ENCODE measurements around the gene CEP131.

CEP131 gene

GRCh38 chr17:81203136-81203535 is 19.6 kb downstream of the CEP131 start:
- no peak overlapping the region for H3K23ac ChIP-seq (ENCODE audit: low read length in 2 of 2)
- peaks cover 2% of the 10 kb centered on the region for H3K79me1 ChIP-seq (replicated peaks; ENCODE audit: low read length, poor library complexity, severe bottlenecking)
- H2AK5ac ChIP-seq (ENCODE audit: low read length, severe bottlenecking): no peak overlapping the region
- H3K27ac ChIP-seq (ENCODE audit: low read length, poor library complexity, severe bottlenecking): no peak overlapping the region
- H3K9me3 ChIP-seq (ENCODE audit: control insufficient read depth, low read length): no peaks in the 10 kb centered on the region
- no peak overlapping the region for H2BK120ac ChIP-seq (ENCODE audit: low read depth, low read length)
- H2BK15ac ChIP-seq (ENCODE audit: low read depth, poor library complexity, severe bottlenecking): no peak overlapping the region
- no peak overlapping the region for H2BK12ac ChIP-seq (ENCODE audit: low read length in 2 of 2)
- H3K18ac ChIP-seq (ENCODE audit: low read depth in 1 of 2, low read length in 2 of 2): no peak overlapping the region
- H3K4me2 ChIP-seq (ENCODE audit: low read length, poor library complexity, severe bottlenecking): no peak overlapping the region
- H3K14ac ChIP-seq (ENCODE audit: low read length in 2 of 2): no peak overlapping the region
- H2BK5ac ChIP-seq (ENCODE audit: low read depth, low read length, poor library complexity, severe bottlenecking): no peak overlapping the region
- over 99% methylated on average over 20 of the region's 20 CpGs for WGBS
- no peak overlapping the region for H3K4me3 ChIP-seq (ENCODE audit: insufficient read depth in 1 of 2, low read depth in 1 of 2, low read length in 2 of 2)
- no peak overlapping the region for H3K4ac ChIP-seq (ENCODE audit: low read depth in 1 of 2, low read length in 2 of 2)
- H3K36me3 ChIP-seq (ENCODE audit: control insufficient read depth in 1 of 2, insufficient read depth in 2 of 2, low read depth in 1 of 2, low read length in 2 of 2): peaks cover 0 to 66% of the 10 kb centered on the region in 2 experiments
- no peak overlapping the region for H2AFZ ChIP-seq (ENCODE audit: low read depth, low read length)
- DNase-seq: no peak
- no peak overlapping the region for H4K8ac ChIP-seq (ENCODE audit: low read length)
- H3K27me3 ChIP-seq (ENCODE audit: control insufficient read depth in 1 of 2, insufficient read depth in 1 of 2, low read length in 2 of 2): no peaks in the 10 kb centered on the region
- peaks cover 6% of the 10 kb centered on the region for H3K4me1 ChIP-seq (ENCODE audit: control insufficient read depth, insufficient read depth, low read depth, low read length)
- H4K91ac ChIP-seq (ENCODE audit: low read length): no peak overlapping the region
- H3K9ac ChIP-seq (ENCODE audit: low read length): no peak overlapping the region

GRCh38 chr17:81202318-81202717 is 20.4 kb downstream of the CEP131 start:
- H3K27me3 ChIP-seq (ENCODE audit: control insufficient read depth in 1 of 2, insufficient read depth in 1 of 2, low read length in 2 of 2): no peaks in the 10 kb centered on the region
- no peak overlapping the region for H4K91ac ChIP-seq (ENCODE audit: low read length)
- no peak for DNase-seq
- no peak overlapping the region for H2AK5ac ChIP-seq (ENCODE audit: low read length, severe bottlenecking)
- no peak overlapping the region for H3K9ac ChIP-seq (ENCODE audit: low read length)
- no peak overlapping the region for H3K4me3 ChIP-seq (ENCODE audit: insufficient read depth in 1 of 2, low read depth in 1 of 2, low read length in 2 of 2)
- no peaks in the 10 kb centered on the region for H3K9me3 ChIP-seq (ENCODE audit: control insufficient read depth, low read length)
- H3K4me1 ChIP-seq (ENCODE audit: control insufficient read depth, insufficient read depth, low read depth, low read length): peaks cover 3% of the 10 kb centered on the region
- H3K14ac ChIP-seq (ENCODE audit: low read length in 2 of 2): no peak overlapping the region
- H3K4me2 ChIP-seq (ENCODE audit: low read length, poor library complexity, severe bottlenecking): no peak overlapping the region
- H2BK5ac ChIP-seq (ENCODE audit: low read depth, low read length, poor library complexity, severe bottlenecking): no peak overlapping the region
- WGBS: 98% methylated on average over 10 of the region's 10 CpGs
- no peak overlapping the region for H4K8ac ChIP-seq (ENCODE audit: low read length)
- H2BK15ac ChIP-seq (ENCODE audit: low read depth, poor library complexity, severe bottlenecking): no peak overlapping the region
- H3K18ac ChIP-seq (ENCODE audit: low read depth in 1 of 2, low read length in 2 of 2): no peak overlapping the region
- no peak overlapping the region for H3K27ac ChIP-seq (ENCODE audit: low read length, poor library complexity, severe bottlenecking)
- H3K36me3 ChIP-seq (ENCODE audit: control insufficient read depth in 1 of 2, insufficient read depth in 2 of 2, low read depth in 1 of 2, low read length in 2 of 2): peaks cover 0 to 66% of the 10 kb centered on the region in 2 experiments
- H2AFZ ChIP-seq (ENCODE audit: low read depth, low read length): no peak overlapping the region
- no peak overlapping the region for H3K23ac ChIP-seq (ENCODE audit: low read length in 2 of 2)
- no peak overlapping the region for H2BK12ac ChIP-seq (ENCODE audit: low read length in 2 of 2)
- H2BK120ac ChIP-seq (ENCODE audit: low read depth, low read length): no peak overlapping the region
- H3K79me1 ChIP-seq (replicated peaks; ENCODE audit: low read length, poor library complexity, severe bottlenecking): peaks cover 2% of the 10 kb centered on the region
- no peak overlapping the region for H3K4ac ChIP-seq (ENCODE audit: low read depth in 1 of 2, low read length in 2 of 2)

DNA sequence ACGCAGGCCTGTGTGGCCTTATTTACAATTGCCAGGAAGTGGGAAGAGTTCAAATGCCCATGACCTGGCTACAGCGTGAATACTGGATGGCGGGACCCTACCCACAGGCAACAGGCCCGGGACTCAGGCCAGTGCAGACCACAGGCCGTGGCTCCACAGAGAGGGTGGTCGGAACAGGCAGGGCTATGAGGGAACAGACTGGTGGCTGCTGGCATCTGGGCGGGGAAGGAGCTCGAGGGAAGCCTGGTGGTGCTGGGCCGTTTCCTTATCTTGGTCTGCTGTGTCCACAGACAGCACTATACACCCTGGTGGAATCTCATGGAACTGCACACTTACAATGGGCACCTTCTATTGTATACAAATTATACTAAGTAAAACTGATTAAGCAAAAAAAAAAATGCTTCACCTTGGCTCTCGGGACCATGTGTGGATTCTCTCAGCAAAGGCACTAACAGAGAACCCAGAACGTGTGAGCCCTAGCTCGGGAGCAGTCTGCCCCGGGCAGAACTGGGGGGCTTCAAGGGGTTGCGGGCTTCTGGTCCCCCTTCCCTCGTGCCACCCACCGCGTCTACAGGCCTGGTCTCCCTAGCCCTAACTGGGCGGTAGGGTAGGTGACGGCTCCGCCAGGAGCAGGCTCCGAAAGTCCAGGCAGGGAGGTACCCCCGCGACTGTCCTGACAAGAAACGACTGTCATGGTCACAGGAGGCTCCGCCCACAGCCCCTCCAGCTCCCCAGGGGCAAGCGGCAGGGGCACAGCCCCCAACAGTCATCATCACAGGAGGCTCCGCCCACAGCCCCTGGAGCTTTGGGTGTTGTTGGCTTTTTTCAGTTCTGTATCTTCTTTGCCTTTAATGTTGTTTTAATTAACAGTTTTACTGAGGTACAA is 21.8 kb downstream of the CEP131 start:
- Histone ChIP-seq H3K27me3 (ENCODE audit: control insufficient read depth in 1 of 2, insufficient read depth in 1 of 2, low read length in 2 of 2) (no peaks in the 10 kb centered on the region), H3K4me2 (ENCODE audit: low read length, poor library complexity, severe bottlenecking) (no peak overlapping the region), H3K4me3 (ENCODE audit: insufficient read depth in 1 of 2, low read depth in 1 of 2, low read length in 2 of 2) (no peak overlapping the region), H3K9me3 (ENCODE audit: control insufficient read depth, low read length) (no peaks in the 10 kb centered on the region), H2AK5ac (ENCODE audit: low read length, severe bottlenecking) (no peak overlapping the region), H3K14ac (ENCODE audit: low read length in 2 of 2) (no peak overlapping the region), H4K91ac (ENCODE audit: low read length) (no peak overlapping the region), H3K18ac (ENCODE audit: low read depth in 1 of 2, low read length in 2 of 2) (no peak overlapping the region), H2BK5ac (ENCODE audit: low read depth, low read length, poor library complexity, severe bottlenecking) (no peak overlapping the region), H2BK120ac (ENCODE audit: low read depth, low read length) (no peak overlapping the region), H3K79me1 (replicated peaks; ENCODE audit: low read length, poor library complexity, severe bottlenecking) (peaks cover 2% of the 10 kb centered on the region), H2BK15ac (ENCODE audit: low read depth, poor library complexity, severe bottlenecking) (no peak overlapping the region), H3K9ac (ENCODE audit: low read length) (no peak overlapping the region), H2AFZ (ENCODE audit: low read depth, low read length) (peak overlapping the region; percentile 68), H2BK12ac (ENCODE audit: low read length in 2 of 2) (peak overlapping the region in 1 of 2 experiments; percentile 60), H3K4me1 (ENCODE audit: control insufficient read depth, insufficient read depth, low read depth, low read length) (peaks cover 7% of the 10 kb centered on the region), H3K23ac (ENCODE audit: low read length in 2 of 2) (no peak overlapping the region), H3K36me3 (ENCODE audit: control insufficient read depth in 1 of 2, insufficient read depth in 2 of 2, low read depth in 1 of 2, low read length in 2 of 2) (peaks cover 0 to 69% of the 10 kb centered on the region in 2 experiments), H4K8ac (ENCODE audit: low read length) (no peak overlapping the region), H3K4ac (ENCODE audit: low read depth in 1 of 2, low read length in 2 of 2) (no peak overlapping the region), H3K27ac (ENCODE audit: low read length, poor library complexity, severe bottlenecking) (no peak overlapping the region)
- DNase-seq: peak; percentile 75
- 92% methylated on average over 24 of the region's 27 CpGs for WGBS

DNA sequence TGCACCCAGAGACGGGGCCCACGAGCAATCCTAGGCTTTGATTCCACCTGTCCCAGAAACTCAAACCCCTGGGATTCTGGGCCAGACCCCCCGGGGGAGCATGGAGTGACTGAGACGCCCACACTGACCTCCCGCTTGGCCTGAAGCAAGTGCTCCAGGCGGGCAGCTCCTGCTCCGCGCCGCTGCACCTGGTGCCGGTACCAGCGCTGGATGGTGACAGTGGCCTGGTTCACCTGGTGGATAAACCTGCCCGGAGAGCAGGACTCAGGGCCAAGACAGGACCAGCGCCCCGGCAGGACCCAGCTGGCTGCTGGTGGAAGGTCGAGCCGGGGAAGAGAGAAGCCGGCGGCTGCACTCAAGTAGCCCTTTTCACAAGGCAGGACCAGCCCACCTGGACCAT is 22.6 kb downstream of the CEP131 start:
- Histone ChIP-seq H3K4ac (ENCODE audit: low read depth in 1 of 2, low read length in 2 of 2) (no peak overlapping the region), H3K27ac (ENCODE audit: low read length, poor library complexity, severe bottlenecking) (no peak overlapping the region), H4K91ac (ENCODE audit: low read length) (no peak overlapping the region), H2AK5ac (ENCODE audit: low read length, severe bottlenecking) (no peak overlapping the region), H3K4me2 (ENCODE audit: low read length, poor library complexity, severe bottlenecking) (no peak overlapping the region), H2AFZ (ENCODE audit: low read depth, low read length) (no peak overlapping the region), H3K79me1 (replicated peaks; ENCODE audit: low read length, poor library complexity, severe bottlenecking) (peaks cover 2% of the 10 kb centered on the region), H4K8ac (ENCODE audit: low read length) (no peak overlapping the region), H2BK120ac (ENCODE audit: low read depth, low read length) (no peak overlapping the region), H2BK15ac (ENCODE audit: low read depth, poor library complexity, severe bottlenecking) (no peak overlapping the region), H3K9ac (ENCODE audit: low read length) (no peak overlapping the region), H3K9me3 (ENCODE audit: control insufficient read depth, low read length) (no peaks in the 10 kb centered on the region), H3K27me3 (ENCODE audit: control insufficient read depth in 1 of 2, insufficient read depth in 1 of 2, low read length in 2 of 2) (no peaks in the 10 kb centered on the region), H3K4me3 (ENCODE audit: insufficient read depth in 1 of 2, low read depth in 1 of 2, low read length in 2 of 2) (no peak overlapping the region), H2BK5ac (ENCODE audit: low read depth, low read length, poor library complexity, severe bottlenecking) (no peak overlapping the region), H3K4me1 (ENCODE audit: control insufficient read depth, insufficient read depth, low read depth, low read length) (peaks cover 7% of the 10 kb centered on the region), H3K23ac (ENCODE audit: low read length in 2 of 2) (no peak overlapping the region), H3K18ac (ENCODE audit: low read depth in 1 of 2, low read length in 2 of 2) (no peak overlapping the region), H2BK12ac (ENCODE audit: low read length in 2 of 2) (no peak overlapping the region), H3K36me3 (ENCODE audit: control insufficient read depth in 1 of 2, insufficient read depth in 2 of 2, low read depth in 1 of 2, low read length in 2 of 2) (peaks cover 0 to 76% of the 10 kb centered on the region in 2 experiments), H3K14ac (ENCODE audit: low read length in 2 of 2) (no peak overlapping the region)
- 98% methylated on average over 18 of the region's 18 CpGs for WGBS
- no peak for DNase-seq
